ENCODE results near the gene IRAG1.

The IRAG1 gene

DNA sequence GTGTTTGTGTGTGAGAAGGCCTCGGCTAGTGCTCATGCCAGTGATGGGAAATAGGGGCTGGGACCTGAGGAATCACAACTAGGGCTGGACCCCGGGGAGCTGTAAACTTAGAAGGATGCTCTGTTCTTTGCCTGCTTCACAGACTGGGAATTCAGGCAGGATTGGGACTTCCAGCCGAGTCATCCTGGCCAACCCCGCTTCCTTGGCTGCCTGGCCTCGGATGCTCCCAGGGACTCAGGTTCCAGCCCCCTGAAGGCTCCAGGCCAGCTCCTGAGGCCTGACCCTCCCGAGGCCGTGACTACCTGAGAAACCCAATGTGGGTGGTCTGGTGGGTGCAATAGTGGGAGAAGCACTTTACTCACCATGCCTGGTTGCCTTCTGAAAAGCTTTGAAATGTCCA is 44.7 kb downstream of the IRAG1 start:
- no peak for DNase-seq (ENCODE audit: low read depth)
- H3K4me3 ChIP-seq (ENCODE audit: low read depth, low read length): no peak overlapping the region
- TF ChIP-seq, protein P1, sequence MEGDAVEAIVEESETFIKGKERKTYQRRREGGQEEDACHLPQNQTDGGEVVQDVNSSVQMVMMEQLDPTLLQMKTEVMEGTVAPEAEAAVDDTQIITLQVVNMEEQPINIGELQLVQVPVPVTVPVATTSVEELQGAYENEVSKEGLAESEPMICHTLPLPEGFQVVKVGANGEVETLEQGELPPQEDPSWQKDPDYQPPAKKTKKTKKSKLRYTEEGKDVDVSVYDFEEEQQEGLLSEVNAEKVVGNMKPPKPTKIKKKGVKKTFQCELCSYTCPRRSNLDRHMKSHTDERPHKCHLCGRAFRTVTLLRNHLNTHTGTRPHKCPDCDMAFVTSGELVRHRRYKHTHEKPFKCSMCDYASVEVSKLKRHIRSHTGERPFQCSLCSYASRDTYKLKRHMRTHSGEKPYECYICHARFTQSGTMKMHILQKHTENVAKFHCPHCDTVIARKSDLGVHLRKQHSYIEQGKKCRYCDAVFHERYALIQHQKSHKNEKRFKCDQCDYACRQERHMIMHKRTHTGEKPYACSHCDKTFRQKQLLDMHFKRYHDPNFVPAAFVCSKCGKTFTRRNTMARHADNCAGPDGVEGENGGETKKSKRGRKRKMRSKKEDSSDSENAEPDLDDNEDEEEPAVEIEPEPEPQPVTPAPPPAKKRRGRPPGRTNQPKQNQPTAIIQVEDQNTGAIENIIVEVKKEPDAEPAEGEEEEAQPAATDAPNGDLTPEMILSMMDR (IDR thresholded peaks at IDR 0.05; ENCODE audit: insufficient read depth, low read depth, low read length, missing control alignments): no peak

GRCh38 chr11:10646681-10647355 is 46.7 kb downstream of the IRAG1 start:
- DNase-seq (ENCODE audit: low read depth): no peak
- no peak overlapping the region for H3K4me3 ChIP-seq (ENCODE audit: low read depth, low read length)
- TF ChIP-seq, protein P1 (IDR thresholded peaks at IDR 0.05; ENCODE audit: insufficient read depth, low read depth, low read length, missing control alignments): no peak

- TF ChIP-seq, protein P1 (IDR thresholded peaks at IDR 0.05; ENCODE audit: insufficient read depth, low read depth, low read length, missing control alignments): no peak
- no peak for DNase-seq (ENCODE audit: low read depth)
- H3K4me3 ChIP-seq (ENCODE audit: low read depth, low read length): no peak overlapping the region
Observed at GRCh38 chr11:10646005-10646404, 47.5 kb downstream of the IRAG1 start.

DNA sequence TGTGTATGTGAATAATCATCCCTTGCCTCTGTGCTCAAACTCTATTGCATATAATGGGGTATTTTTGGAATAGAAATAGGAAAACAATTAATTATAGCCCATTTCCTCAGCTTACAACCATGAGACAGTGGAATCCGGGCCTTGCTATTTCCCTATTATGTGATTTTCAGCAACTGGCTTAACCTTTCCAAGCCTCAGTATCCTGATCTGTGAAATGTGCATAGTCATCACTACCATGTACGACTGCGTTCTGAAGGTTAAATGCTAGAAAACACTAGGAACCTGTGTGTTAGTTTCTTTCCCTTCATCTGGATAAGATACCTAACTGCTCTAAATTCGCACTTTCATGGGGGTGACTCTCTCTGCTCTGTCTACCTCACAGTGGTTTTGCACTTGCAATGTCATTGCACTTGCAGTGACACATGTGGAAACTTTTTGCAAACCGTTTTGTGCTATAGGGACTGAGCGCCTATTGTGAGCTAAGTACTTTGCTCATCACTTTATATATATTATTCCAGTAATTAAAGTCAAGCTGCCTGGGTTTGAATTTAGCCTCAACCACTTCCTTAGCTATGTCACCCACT is 48.3 kb downstream of the IRAG1 start:
- TF ChIP-seq, protein P1 (IDR thresholded peaks at IDR 0.05; ENCODE audit: insufficient read depth, low read depth, low read length, missing control alignments): no peak
- H3K4me3 ChIP-seq (ENCODE audit: low read depth, low read length): no peak overlapping the region
- no peak for DNase-seq (ENCODE audit: low read depth)

Data from GM12865 (cell line).